Measurements from ENCODE around the gene KIF26B.

Gene KIF26B

GRCh38 chr1:245431706-245432105 is 276.9 kb downstream of the KIF26B start:
- in situ Hi-C loops (cut with HindIII; ENCODE audit: low pct_unique_long_range_greater_than_20kb, low sequenced_read_pairs): no loop called here
- no peak for DNase-seq (ENCODE audit: low read depth in 1 of 2, low spot score in 1 of 2)
- TF ChIP-seq JUND (IDR thresholded peaks at IDR 0.05; ENCODE audit: low read depth): no peak

- no peak for TF ChIP-seq JUND (IDR thresholded peaks at IDR 0.05; ENCODE audit: low read depth)
- in situ Hi-C loops (cut with HindIII; ENCODE audit: low pct_unique_long_range_greater_than_20kb, low sequenced_read_pairs): no loop called here
- no peak for DNase-seq (ENCODE audit: low read depth in 1 of 2, low spot score in 1 of 2)
Measured at GRCh38 chr1:245432228-245432875, 277.6 kb downstream of the KIF26B start.

GRCh38 chr1:245433561-245433960 is 278.8 kb downstream of the KIF26B start:
- no peak for TF ChIP-seq JUND (IDR thresholded peaks at IDR 0.05; ENCODE audit: low read depth)
- in situ Hi-C loops (cut with HindIII; ENCODE audit: low pct_unique_long_range_greater_than_20kb, low sequenced_read_pairs): no loop called here
- no peak for DNase-seq (ENCODE audit: low read depth in 1 of 2, low spot score in 1 of 2)

- peak in 1 of 2 experiments; percentile 6 for DNase-seq (ENCODE audit: low read depth in 1 of 2, low spot score in 1 of 2)
- in situ Hi-C loops (cut with HindIII; ENCODE audit: low pct_unique_long_range_greater_than_20kb, low sequenced_read_pairs): no loop called here
- TF ChIP-seq JUND (IDR thresholded peaks at IDR 0.05; ENCODE audit: low read depth): no peak
Measured at GRCh38 chr1:245434280-245434679, 279.5 kb downstream of the KIF26B start.

GRCh38 chr1:245436407-245436806 is 281.6 kb downstream of the KIF26B start:
- in situ Hi-C loops (cut with HindIII; ENCODE audit: low pct_unique_long_range_greater_than_20kb, low sequenced_read_pairs): no loop called here
- DNase-seq (ENCODE audit: low read depth in 1 of 2, low spot score in 1 of 2): no peak
- no peak for TF ChIP-seq JUND (IDR thresholded peaks at IDR 0.05; ENCODE audit: low read depth)

GRCh38 chr1:245437369-245438062 is 282.7 kb downstream of the KIF26B start:
- DNase-seq (ENCODE audit: low read depth in 1 of 2, low spot score in 1 of 2): no peak
- in situ Hi-C loops (cut with HindIII; ENCODE audit: low pct_unique_long_range_greater_than_20kb, low sequenced_read_pairs): no loop called here
- no peak for TF ChIP-seq JUND (IDR thresholded peaks at IDR 0.05; ENCODE audit: low read depth)

- no peak for DNase-seq (ENCODE audit: low read depth in 1 of 2, low spot score in 1 of 2)
- in situ Hi-C loops (cut with HindIII; ENCODE audit: low pct_unique_long_range_greater_than_20kb, low sequenced_read_pairs): no loop called here
- TF ChIP-seq JUND (IDR thresholded peaks at IDR 0.05; ENCODE audit: low read depth): no peak
Measured at GRCh38 chr1:245440922-245441321, 286.1 kb downstream of the KIF26B start.

GRCh38 chr1:245441689-245442088 is 286.9 kb downstream of the KIF26B start:
- no peak for DNase-seq (ENCODE audit: low read depth in 1 of 2, low spot score in 1 of 2)
- TF ChIP-seq JUND (IDR thresholded peaks at IDR 0.05; ENCODE audit: low read depth): no peak
- in situ Hi-C loops (cut with HindIII; ENCODE audit: low pct_unique_long_range_greater_than_20kb, low sequenced_read_pairs): no loop called here

GRCh38 chr1:245444147-245444828 is 289.5 kb downstream of the KIF26B start:
- in situ Hi-C loops (cut with HindIII; ENCODE audit: low pct_unique_long_range_greater_than_20kb, low sequenced_read_pairs): no loop called here
- no peak for TF ChIP-seq JUND (IDR thresholded peaks at IDR 0.05; ENCODE audit: low read depth)
- no peak for DNase-seq (ENCODE audit: low read depth in 1 of 2, low spot score in 1 of 2)

GRCh38 chr1:245444945-245445344 is 290.2 kb downstream of the KIF26B start:
- TF ChIP-seq JUND (IDR thresholded peaks at IDR 0.05; ENCODE audit: low read depth): no peak
- in situ Hi-C loops (cut with HindIII; ENCODE audit: low pct_unique_long_range_greater_than_20kb, low sequenced_read_pairs): no loop called here
- DNase-seq (ENCODE audit: low read depth in 1 of 2, low spot score in 1 of 2): no peak

- in situ Hi-C loops (cut with HindIII; ENCODE audit: low pct_unique_long_range_greater_than_20kb, low sequenced_read_pairs): no loop called here
- DNase-seq (ENCODE audit: low read depth in 1 of 2, low spot score in 1 of 2): no peak
- no peak for TF ChIP-seq JUND (IDR thresholded peaks at IDR 0.05; ENCODE audit: low read depth)
Measured at GRCh38 chr1:245448531-245448930, 293.7 kb downstream of the KIF26B start.

GRCh38 chr1:245448975-245449431 is 294.2 kb downstream of the KIF26B start:
- in situ Hi-C loops (cut with HindIII; ENCODE audit: low pct_unique_long_range_greater_than_20kb, low sequenced_read_pairs): no loop called here
- TF ChIP-seq JUND (IDR thresholded peaks at IDR 0.05; ENCODE audit: low read depth): no peak
- no peak for DNase-seq (ENCODE audit: low read depth in 1 of 2, low spot score in 1 of 2)

GRCh38 chr1:245453541-245453940 is 298.8 kb downstream of the KIF26B start:
- no peak for TF ChIP-seq JUND (IDR thresholded peaks at IDR 0.05; ENCODE audit: low read depth)
- in situ Hi-C loops (cut with HindIII; ENCODE audit: low pct_unique_long_range_greater_than_20kb, low sequenced_read_pairs): no loop called here
- DNase-seq (ENCODE audit: low read depth in 1 of 2, low spot score in 1 of 2): no peak
